ENCODE measurements around the gene USP14. TPM values are rescaled to one million over a fixed set of nuclear protein-coding genes. Genes with fewer than 3 reads are reported as not detected.

The USP14 gene
- total RNA-seq, 1 experiment from 2014 or later, result 83.8 TPM

DNA sequence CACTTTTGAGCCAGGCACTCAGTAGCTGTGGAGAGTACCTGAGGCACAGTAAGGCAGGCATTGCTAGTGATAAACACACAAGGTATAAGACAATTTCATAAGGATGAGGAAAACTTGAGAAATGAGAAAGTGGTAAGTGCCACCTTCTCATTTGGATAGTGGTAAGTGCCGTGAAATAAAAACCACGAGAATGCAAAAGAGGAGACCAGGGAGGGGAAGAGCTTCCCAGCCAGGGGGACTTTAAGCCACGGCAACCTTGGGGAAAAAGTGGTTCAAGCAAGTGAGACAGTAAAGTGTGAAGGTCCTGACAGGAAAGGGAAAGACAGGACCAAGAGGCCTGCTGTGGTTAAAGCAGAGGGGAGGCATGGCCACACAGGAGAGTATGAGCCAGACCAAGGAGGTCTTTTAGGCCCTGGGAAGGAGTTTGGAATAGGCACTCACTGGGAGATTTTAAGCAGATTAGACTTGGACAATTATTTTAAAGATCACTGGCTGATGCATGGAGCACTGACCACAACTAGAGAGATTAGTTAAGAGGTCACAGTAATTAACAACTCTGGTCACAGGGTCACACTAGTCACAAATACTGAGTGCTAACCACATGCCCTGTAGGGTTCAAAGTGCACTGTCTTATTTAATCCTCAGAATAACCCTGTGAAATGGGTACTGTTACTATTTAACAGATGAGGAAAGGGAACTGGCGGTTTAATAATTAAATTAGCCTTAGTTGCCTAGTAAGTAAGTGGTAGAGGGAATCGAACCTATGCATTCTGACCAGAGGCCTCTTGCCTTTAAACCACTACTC, 59.4 kb downstream of the USP14 start:
- POLR2A ChIA-PET (ENCODE audit: unreplicated experiment), result no interaction called here
- H3K9me2 ChIP-seq (ENCODE audit: insufficient read depth), result no peaks in the 10 kb centered on the region
- H3K27ac ChIP-seq, result no peak overlapping the region
- DNase-seq, result no peak
- CTCF ChIA-PET, result no interaction called here
- peaks cover 35% of the 10 kb centered on the region for H3K36me3 ChIP-seq (ENCODE audit: low read depth)
- intact Hi-C loops (cut with micrococcal nuclease; ENCODE audit: unreplicated experiment), result loop anchor here (5.0 kb wide), 1 partner anchor 40 kb away; no protein-coding TSS in a partner anchor
- no peak for TF ChIP-seq EZH2 (IDR thresholded peaks at IDR 0.05; ENCODE audit: low read depth)
- TF ChIP-seq, protein P1, sequence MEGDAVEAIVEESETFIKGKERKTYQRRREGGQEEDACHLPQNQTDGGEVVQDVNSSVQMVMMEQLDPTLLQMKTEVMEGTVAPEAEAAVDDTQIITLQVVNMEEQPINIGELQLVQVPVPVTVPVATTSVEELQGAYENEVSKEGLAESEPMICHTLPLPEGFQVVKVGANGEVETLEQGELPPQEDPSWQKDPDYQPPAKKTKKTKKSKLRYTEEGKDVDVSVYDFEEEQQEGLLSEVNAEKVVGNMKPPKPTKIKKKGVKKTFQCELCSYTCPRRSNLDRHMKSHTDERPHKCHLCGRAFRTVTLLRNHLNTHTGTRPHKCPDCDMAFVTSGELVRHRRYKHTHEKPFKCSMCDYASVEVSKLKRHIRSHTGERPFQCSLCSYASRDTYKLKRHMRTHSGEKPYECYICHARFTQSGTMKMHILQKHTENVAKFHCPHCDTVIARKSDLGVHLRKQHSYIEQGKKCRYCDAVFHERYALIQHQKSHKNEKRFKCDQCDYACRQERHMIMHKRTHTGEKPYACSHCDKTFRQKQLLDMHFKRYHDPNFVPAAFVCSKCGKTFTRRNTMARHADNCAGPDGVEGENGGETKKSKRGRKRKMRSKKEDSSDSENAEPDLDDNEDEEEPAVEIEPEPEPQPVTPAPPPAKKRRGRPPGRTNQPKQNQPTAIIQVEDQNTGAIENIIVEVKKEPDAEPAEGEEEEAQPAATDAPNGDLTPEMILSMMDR (conservative IDR thresholded peaks at IDR 0.05), result no peak
- H2AFZ ChIP-seq, result no peak overlapping the region
- no peaks in the 10 kb centered on the region for H3K9me3 ChIP-seq (ENCODE audit: insufficient read depth, low read depth)
- peaks cover 5% of the 10 kb centered on the region; the same call in 1 of the 2 replicates for H3F3A ChIP-seq (ENCODE audit: insufficient read depth, low read depth)
- H3K79me2 ChIP-seq (ENCODE audit: low read depth), result no peaks in the 10 kb centered on the region
- no peaks in the 10 kb centered on the region for H3K4me1 ChIP-seq (replicated peaks; ENCODE audit: insufficient read depth)
- no peak overlapping the region for H3K4me3 ChIP-seq
- H4K20me1 ChIP-seq (ENCODE audit: insufficient read depth), result peaks cover 6% of the 10 kb centered on the region; the same call in 1 of the 2 replicates
- no peaks in the 10 kb centered on the region for H3K27me3 ChIP-seq (ENCODE audit: insufficient read depth, low read depth)
- BruUV-seq (replicated peaks), result no TSS peak
- no peak overlapping the region for H3K4me2 ChIP-seq

DNA sequence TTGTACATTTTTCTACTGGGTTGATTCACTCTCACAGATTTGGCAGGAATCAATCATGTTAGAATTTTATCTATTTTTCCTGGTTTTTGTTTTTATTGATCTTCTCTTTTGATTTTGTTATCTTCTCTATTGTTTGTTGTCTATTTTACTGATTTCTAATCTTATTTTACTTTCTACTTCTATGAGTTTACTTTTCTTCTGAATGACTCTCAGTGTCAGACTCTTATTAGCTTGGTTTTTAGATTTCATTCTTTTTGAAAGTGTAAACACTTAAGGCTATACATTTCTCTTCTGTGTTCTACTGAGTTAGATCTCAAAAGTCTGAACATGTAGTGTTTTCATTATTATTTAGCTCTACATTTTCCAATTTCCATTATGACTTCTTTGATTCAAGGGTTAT, 62.4 kb downstream of the USP14 start:
- BruUV-seq (replicated peaks), result no TSS peak
- H3F3A ChIP-seq (ENCODE audit: insufficient read depth, low read depth), result peaks cover 7% of the 10 kb centered on the region; the same call in 1 of the 2 replicates
- H3K4me1 ChIP-seq (replicated peaks; ENCODE audit: insufficient read depth), result no peaks in the 10 kb centered on the region
- H4K20me1 ChIP-seq (ENCODE audit: insufficient read depth), result 0 out of 2 replicates have a peak, but pooled peaks cover 6% of the 10 kb centered on the region
- ChIA-PET POLR2A (ENCODE audit: unreplicated experiment) (no interaction called here), CTCF (no interaction called here)
- no peaks in the 10 kb centered on the region for H3K79me2 ChIP-seq (ENCODE audit: low read depth)
- no peak overlapping the region for H3K4me3 ChIP-seq
- H3K27ac ChIP-seq, result no peak overlapping the region
- no peaks in the 10 kb centered on the region for H3K9me2 ChIP-seq (ENCODE audit: insufficient read depth)
- no peaks in the 10 kb centered on the region for H3K27me3 ChIP-seq (ENCODE audit: insufficient read depth, low read depth)
- H2AFZ ChIP-seq, result no peak overlapping the region
- no peak overlapping the region for H3K4me2 ChIP-seq
- intact Hi-C loops (cut with micrococcal nuclease; ENCODE audit: unreplicated experiment), result no loop called here
- no peak for TF ChIP-seq EZH2 (IDR thresholded peaks at IDR 0.05; ENCODE audit: low read depth)
- no peaks in the 10 kb centered on the region for H3K9me3 ChIP-seq (ENCODE audit: insufficient read depth, low read depth)
- DNase-seq, result no peak
- peaks cover 35% of the 10 kb centered on the region for H3K36me3 ChIP-seq (ENCODE audit: low read depth)

DNA sequence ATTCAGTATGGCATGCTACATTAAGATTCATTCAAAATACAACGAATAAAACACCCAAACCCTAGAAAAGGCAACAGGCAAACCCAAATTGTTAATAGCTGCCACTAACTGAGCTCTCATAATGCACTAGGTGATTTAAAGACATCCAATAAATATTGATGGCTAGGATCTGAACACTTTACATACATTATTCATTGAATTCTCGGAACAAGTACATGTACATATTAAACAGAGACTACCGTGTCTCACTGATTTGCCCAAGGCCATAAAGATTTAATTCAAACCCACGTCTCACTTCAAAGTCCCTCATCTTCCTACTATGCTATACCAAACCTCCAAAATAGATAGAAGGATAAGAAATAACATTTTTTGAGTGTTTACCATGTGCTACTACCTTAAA, 67.4 kb downstream of the USP14 start:
- no peaks in the 10 kb centered on the region for H3K79me2 ChIP-seq (ENCODE audit: low read depth)
- POLR2A ChIA-PET (ENCODE audit: unreplicated experiment), result no interaction called here
- BruUV-seq (replicated peaks), result no TSS peak

More for the DNA sequence above, 67.4 kb downstream of the USP14 start:
- TF ChIP-seq, protein P1 (conservative IDR thresholded peaks at IDR 0.05), result no peak
- TF ChIP-seq EZH2 (IDR thresholded peaks at IDR 0.05; ENCODE audit: low read depth), result no peak
- no peaks in the 10 kb centered on the region for H3K9me2 ChIP-seq (ENCODE audit: insufficient read depth)
- H3K4me2 ChIP-seq, result no peak overlapping the region
- H2AFZ ChIP-seq, result no peak overlapping the region
- H3F3A ChIP-seq (ENCODE audit: insufficient read depth, low read depth), result peaks cover 2% of the 10 kb centered on the region; the same call in 1 of the 2 replicates
- H3K4me3 ChIP-seq, result no peak overlapping the region
- H3K27ac ChIP-seq, result no peak overlapping the region
- CTCF ChIA-PET, result no interaction called here
- H3K9me3 ChIP-seq (ENCODE audit: insufficient read depth, low read depth), result no peaks in the 10 kb centered on the region
- DNase-seq, result no peak
- no peaks in the 10 kb centered on the region for H3K4me1 ChIP-seq (replicated peaks; ENCODE audit: insufficient read depth)
- intact Hi-C loops (cut with micrococcal nuclease; ENCODE audit: unreplicated experiment), result no loop called here
- no peaks in the 10 kb centered on the region for H4K20me1 ChIP-seq (ENCODE audit: insufficient read depth)
- no peaks in the 10 kb centered on the region for H3K27me3 ChIP-seq (ENCODE audit: insufficient read depth, low read depth)
- 0 out of 2 replicates have a peak, but pooled peaks cover 19% of the 10 kb centered on the region for H3K36me3 ChIP-seq (ENCODE audit: low read depth)
